ENCODE measurements around the gene WWOX.
"Not testable (repeated sequence)": the region's sequence is repeated elsewhere in the genome, so short reads cannot be mapped to it uniquely, and the experiment has no call there.

WWOX gene

DNA sequence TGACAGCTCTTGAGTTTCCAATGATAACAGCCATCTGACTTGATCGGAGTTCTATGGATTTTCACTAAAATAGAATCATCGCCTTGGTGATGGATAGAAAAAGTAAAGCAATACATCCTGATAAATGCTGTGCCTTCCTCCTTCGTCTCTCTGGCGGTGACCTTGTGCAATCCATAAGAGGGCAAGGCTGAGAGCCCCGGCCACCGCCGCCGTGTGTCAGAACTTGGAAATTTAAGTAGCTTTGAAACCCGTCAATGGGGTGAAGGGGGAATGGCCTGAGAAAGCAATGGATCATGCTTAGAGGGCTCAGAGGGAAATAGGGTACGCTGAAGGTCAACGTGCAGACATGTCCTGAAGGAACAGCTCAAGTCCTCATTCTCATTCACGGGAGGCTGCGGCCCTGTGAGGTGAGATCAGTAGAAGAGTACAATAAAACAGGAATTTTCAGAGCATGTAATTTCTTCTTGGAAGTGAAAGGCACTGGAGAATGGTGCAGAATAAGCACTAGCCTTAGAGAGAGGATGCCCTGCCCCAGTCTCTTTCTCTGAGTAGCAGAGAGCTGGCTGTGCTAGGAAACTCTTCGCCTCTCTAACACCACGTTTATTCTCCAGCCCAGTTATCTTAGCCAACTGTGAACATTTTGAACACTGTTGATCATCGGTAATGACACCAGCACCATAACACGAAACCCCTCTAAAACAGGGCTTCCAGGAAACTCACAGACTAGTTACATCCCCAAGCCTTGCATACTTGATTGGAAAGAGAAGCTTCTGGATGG is 573.5 kb downstream of the WWOX start:
- no peak for DNase-seq

DNA sequence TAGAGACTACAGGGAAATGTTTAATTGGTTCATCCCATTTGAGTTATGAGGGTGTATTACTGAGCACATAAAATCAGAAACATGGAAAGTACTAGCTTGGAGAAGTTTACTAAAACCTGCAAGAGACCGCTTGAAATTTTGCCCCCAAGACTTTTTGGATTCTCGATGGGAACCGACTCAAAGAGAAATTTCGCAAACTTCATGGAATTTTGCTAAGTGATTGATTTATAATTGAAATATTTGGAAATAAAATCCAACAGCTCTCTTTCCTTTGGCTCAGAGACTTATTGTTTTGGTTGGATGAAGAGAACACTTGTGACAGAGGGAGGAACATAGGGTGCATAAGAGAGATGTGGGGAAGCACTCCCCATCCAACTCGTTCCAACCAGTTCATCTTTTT is 574.4 kb downstream of the WWOX start:
- no peak for DNase-seq

DNA sequence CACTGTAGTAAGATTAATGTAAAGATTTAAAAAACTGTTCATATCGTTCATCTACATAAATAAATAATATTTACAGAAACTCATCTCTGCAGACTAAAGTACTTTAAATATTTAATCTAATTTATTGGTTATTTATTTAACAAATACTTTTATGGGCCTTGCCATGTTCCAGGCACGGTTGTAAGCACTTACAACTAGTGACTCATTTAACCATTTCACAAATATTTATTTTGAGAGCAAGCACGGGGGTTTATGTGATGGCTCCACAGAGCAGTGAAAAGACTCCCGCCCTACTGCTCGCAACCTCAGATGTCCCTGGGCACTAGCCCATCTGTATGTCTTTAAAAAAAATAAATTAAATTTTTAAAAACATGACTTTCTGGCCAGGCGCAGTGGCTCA is 575.9 kb downstream of the WWOX start:
- no peak for DNase-seq

DNA sequence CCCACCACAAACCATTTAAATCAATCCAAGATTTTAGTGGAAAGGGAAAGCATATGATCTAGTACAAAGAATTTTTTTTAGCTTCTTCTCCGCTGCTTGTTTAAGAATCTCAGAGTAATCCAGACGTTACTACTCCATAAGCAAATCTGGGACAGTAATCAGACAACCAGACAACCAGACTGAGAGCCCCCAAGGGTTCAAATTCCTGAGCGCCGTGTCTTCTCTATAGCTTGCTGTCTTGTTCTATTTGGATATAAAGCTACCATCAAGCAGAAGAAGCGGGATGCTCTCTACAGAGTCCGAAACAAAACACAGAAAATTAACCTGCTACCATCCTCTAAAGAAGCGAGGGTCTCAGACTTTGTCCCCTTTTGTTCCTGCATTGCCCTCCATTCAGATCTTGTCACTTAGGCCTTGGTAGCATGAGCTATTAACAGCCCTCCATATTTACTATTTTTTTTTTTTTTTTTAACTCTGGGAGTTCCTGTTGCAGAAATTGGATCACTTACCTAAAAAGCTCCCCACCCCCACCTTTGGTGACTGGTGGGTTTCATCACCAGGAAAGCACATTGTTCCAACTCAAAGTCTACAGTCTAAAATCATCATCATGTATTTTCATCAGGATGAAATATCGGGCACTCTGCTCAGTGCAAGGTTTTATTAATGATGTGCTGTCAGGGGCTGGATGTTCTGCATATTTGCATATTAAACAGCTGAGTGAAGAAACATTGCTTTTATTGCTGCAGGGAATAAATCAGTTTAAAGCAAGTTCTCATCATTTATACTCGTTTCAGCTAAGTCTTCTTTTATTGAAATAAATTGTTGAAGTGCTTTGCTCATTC is 576.7 kb downstream of the WWOX start:
- DNase-seq = no peak

DNA sequence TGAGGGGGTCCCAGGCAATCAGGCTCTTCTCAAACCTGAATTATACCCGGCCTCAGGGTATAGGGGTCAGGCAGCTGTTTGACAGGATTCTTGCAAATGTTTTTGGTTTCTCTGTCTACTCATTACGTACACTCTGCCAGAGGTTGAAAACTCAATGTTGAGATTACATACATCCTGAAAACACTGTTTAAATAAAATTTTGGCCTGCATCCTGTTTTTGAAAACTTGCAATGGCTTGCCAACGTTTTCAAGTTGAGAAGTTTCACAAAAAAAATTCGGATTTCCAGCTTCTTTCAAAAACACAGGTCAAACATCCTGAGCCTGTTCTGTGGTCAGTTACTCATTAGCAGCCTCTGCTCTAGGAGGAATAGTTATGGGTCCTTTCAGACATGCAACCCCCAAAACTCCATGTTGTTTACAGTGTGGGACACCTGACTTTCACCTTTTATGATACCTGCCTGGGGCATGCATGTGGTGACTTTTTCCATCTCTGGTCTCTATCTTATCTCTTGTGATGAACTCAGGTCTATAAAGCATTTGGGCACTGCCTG is 577.8 kb downstream of the WWOX start:
- DNase-seq = no peak

DNA sequence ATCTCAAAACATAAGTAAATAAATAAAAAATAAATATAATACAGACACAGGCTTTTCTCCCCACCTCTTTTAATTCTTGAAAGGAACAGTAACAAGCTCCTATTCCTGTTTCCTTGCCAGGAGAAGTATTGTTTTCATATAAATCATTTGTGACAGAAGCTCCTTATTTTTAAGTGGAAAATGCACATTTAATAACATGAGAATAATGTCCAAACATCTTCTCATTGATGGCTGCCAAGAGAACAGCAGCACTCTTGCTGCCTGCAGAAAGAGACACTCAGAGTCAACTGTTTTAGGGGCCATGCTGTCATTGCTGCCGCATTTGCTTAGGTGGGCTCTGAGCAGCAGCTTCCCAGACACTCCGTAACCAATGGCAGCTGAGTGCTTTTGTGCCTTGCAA is 580.1 kb downstream of the WWOX start:
- no peak for DNase-seq

DNA sequence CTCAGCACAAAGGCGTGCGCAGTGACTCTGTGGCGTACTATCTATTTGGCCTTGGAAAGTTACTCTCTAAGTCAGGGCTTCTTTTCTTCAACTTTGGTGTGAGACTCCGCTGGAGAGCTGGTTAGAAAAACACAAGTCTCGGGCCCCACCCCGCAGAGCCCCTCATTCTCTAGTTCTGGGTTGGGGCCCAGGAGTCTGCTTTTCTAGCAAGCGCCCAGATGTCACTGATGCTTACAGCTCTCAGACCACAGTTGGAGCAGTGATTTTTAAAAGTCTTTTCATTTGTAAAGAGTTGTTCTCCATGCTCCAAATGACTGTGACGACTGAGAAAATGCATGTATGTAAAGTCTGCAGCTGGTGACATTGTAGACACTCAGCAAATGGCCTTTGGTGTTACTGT is 582.3 kb downstream of the WWOX start:
- DNase-seq = no peak

DNA sequence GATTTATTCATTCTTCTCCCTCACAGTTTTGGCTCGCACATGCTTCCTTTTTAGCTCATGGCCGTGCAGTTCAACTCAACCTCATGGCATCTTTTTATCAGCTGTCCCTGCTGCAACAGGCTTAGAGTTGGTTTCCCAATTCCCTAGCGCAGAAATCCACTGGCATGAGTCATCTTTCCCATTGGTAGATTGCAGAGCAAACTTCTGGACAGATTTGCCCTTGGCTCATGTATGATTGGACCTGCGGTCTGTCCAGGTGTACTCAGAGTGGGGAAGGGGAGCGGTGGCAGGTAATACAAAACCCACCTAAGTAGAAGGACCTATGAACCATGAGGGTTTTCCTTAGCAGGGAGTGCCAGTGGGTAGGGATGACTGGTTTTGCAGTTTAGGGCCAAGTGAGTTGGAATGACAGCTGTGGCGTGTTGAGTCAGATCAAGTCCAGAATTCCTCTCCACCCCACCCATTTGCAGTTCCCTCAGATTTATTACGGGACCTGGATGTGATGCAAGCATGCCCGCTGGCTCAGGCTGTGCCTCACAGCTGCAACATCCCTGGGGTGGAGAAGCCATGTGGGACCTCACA is 584.7 kb downstream of the WWOX start:
- no peak for DNase-seq

DNA sequence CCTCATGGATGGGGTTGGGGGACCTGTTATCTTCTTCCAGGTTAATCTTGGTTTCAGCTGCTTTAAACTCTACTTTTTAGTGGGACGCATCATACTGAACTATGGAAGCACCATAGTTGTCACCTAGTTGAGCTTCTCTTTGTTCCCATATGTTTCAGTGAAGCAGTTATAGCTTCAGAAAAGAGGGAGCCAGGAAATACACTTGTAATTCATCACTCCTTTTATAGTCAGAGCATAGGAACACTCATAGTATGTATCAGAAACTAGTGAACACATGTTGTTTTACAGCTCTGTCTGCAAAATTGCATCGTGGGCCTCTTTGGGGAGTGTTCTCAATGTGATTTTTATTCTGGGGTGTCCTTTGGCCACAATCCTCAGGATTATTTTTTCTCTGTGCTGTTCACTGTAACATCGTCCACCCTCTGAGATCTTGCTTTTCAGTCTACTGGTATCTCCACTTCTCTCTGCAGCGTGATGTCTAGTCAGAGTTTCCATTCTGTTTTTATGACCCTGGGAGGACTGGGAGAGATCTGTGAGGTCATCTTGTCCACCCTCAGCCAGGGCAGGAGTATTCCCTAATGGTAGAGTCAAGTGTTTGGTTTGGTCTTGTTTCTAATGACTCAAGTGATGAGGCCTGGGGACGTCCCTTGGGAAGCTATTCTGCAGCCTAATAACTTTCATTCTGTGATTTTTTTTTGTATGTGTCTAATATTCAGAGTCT is 585.4 kb downstream of the WWOX start:
- no peak for DNase-seq

DNA sequence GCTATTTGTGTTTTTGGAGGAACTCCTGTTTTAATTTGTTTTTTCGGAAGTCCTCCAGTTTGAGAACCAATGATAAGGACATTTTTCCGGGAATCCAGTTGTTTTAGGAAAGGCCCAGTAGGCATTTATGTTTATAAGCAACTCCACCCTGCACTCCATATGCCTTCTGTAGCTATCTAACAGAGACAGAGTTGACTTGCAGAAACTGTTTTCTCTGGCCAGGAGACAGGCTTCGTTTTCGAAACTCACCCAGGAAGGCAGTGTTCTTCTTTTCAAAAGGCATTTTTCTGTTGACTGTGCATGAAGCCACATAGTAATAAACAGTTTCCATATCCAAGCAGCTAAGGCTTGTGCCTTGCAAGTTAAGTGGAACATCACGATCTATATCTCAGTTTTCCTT is 587.1 kb downstream of the WWOX start:
- no peak for DNase-seq

DNA sequence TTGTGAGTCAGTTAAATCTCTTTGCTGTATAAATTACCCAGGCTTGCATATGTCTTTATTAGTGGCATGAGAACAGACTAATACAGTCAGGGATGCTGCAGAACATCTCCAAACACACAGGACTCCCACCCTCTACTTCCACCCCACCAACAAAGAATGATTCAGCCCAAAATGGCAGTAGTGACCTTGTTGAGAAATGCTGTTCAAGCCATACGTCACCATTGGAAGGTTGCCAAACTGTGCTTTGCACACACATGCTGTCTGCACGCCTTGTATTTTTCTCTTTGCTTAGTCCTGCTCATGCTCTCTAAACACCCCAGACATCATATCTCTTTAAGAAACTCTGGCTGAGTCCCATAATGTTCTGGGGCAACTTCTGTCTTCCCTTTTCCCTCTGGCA is 589.6 kb downstream of the WWOX start:
- no peak for DNase-seq

DNA sequence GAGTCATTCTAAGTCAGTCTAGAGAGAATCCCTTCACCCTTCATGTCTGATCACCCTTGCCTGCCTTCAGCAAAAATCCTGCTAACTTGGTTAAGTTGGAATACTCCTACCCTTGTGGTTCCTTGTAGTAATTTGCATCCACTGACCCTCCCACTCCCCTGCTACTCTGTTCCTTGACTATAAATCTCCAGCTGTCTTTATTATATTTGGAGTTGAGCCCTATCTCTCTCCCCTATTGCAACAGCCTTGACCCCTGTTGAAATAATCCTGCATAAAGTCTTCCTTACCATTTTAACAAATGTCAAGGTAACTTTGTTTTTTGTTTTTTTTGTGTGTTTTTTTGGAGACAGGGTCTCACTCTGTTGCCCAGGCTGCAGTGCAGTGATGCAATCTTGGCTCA is 590.1 kb downstream of the WWOX start:
- no peak for DNase-seq

DNA sequence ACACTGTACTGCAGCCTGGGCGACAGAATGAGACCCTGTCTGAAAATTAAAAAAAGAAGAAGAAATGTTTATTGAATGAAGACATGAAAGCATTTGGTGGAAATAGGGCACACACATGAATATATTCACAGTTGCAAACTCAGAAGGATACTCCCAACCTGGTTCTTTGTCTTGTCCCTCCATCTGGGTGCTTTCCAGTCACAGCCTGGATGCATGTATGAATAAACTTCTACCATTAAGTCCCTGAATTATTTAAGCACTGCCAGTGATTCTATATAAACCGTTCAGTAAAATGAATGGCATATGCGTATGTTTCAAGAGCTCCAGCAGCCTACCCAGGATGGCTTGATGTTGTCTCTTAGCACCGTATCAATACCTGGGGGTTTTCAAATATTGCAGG is 591.1 kb downstream of the WWOX start:
- no peak for DNase-seq

DNA sequence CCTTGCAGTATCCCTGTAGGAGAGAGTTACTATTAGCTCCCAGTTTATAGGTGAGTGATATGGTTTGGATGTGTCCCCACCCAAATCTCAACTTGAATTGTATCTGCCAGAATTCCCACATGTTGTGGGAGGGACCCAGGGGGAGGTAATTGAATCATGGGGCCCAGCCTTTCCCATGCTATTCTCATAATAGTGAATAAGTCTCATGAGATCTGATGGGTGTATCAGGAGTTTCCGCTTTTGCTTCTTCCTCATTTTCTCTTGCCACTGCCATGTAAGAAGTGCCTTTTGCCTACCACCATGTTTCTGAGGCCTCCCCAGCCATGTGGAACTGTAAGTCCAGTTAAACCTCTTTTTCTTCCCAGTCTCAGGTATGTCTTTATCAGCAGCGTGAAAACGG is 592.3 kb downstream of the WWOX start:
- DNase-seq = not testable (repeated sequence)

DNA sequence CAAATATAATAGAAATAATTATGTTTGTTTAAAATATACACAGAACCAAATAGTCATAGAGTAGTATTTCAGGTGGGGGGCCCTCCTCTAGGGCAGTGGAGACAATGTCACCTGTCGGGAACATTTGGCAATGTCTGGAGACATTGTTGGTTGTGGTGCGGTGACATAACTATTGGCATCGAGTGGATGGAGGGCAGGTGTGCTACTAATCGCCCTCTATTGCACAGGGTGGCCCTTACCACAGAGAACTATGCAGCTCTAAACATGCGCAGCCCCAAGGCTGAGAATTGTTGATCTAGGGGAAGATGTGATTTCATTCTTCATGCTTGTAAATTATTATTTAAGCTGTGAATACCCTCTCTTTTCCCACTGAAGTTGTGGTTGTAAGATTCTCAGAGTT is 594.0 kb downstream of the WWOX start:
- DNase-seq = no peak

DNA sequence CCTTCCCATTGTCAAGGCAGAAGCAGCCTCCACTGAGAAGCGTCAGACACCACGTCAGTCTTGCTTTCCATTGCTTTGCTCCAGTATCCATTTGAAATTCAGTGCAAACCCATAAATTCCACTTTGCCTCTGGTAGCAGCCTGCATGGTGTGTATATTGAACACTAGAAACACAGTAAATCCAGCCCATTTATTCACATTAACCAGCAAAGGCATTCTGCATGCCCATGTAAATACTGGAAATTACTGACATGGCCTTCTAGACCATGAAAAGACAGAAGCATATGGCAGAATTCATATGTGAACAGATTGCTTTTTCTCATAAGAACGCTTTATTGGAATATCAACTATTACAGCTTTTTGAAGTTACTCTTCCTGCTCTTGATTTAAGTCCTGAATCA is 595.0 kb downstream of the WWOX start:
- no peak for DNase-seq

DNA sequence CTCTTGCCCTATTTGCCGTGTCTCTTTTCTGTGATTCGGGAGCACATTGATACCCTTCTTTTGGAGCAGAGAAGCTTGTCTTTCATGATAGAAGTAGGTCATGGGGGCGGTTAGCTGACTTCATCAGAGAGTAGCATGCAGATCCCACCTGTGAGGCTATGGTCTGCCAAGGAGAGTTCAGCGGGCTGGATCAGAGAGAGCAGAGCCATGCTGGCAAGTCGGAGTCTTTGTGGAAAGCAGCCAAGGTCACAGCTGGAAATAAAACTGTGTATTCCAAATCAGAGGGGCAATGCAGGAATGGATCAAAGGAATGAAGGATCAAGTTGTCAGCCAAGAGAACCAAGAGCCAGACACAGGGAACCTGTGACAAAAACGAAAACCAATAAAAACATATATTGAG is 595.9 kb downstream of the WWOX start:
- DNase-seq = no peak

DNA sequence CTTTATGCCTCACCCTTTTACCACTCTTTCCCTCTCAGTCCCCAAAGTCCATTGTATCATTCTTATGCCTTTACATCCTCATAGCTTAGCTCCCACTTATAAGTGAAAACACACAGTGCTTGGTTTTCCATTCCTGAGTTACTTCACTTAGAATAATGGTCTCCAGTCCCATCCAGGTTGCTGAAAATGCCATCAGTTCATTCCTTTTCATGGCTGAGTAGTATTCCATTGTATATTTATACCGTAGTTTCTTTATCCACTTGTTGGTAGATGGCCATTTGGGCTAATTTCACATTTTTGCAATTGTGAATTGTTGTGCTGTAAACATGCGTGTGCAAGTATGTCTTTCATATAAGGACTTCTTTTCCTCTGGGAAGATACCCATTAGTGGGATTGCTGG is 597.3 kb downstream of the WWOX start:
- no peak for DNase-seq

DNA sequence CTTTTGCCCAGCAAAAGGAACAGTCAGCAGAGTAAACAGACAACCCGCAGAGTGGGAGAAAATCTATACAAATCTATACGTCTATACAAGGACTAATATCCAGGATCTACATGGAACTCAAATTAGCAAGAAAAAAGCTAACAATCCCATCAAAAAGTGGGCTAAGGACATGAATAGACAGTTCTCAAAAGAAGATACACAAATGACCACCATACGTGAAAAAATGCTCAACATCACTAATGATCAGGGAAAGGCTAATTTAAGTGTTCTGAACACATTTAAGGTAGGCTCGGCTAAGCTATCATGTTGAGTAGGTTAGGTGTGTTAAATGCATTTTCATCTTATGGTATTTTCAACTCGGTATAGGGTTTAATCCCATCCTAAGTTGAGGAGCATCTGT is 598.0 kb downstream of the WWOX start:
- no peak for DNase-seq

DNA sequence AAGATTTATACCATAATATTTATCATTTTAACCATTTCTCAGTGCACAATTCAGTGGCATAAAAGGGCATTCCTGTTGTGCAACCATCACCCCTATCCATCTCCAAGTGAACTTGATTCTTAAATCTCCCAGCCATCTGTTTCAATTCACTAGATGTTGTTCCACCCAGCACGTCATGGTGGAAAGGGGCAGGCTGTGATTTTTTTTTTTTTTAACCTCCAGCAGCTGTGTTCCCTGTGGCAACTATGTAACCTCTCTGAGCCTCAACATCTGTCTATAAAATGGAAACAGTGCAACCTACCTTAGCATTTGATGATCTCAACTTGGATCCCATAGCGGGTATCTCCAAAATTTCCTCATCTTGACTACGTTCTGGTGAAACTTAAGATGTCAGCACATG is 604.5 kb downstream of the WWOX start:
- no peak for DNase-seq

DNA sequence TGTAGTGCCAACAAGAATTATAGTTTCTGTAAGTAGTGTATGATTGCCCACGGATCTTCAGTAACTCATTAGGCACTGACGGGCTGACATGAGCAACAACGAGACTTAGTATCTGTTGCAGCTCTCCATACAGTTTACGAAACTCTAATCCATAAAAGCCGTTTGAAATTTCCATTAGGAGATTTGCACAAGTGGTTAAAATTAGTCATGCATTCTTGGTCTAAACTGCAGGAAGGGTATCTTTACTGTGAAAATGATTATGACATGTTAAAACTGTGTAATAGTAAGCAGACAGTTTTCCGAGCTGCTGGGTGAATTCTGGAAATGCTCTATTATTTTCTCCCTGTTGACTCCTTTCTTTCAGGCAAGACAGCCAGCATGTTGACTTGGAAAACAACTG is 605.0 kb downstream of the WWOX start:
- DNase-seq = no peak

DNA sequence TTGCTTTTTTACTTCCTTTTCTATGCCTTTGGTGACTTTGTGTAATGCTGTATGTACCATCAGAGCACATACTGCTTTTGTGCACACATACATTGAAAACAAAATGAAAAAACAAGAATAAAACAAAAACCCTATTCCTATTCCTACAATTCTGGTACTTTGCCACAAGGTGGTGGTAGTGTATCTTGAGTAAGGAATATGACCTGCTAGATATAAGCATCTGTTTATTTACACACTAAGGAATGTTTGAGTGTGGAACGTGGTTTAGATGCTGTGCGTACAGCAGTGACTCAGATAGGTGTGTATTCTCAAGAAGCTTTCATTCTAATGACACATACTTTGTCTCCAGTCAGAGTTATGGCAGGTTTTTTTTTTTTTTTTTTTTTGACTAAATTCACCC is 606.2 kb downstream of the WWOX start:
- no peak for DNase-seq

DNA sequence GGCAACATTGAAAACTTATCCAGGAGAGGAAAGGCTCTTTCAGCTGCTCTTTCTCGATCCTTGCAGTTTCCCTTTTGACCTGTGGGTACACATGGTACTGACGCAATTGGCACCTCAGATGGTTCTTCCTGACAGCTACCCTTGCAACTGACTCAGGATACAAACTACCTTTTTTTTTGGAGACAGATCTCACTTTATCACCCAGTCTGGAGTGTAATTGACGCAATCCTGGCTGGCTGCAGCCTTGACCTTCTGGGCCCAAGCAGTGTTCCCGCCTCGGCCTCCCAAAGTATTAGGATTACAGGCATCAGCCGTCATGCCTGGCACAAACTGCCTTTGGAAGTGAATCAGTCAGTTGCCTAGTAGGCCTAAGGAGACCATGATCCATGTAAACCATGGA is 607.2 kb downstream of the WWOX start:
- no peak for DNase-seq

All from CD4-positive, alpha-beta T cell treated with Interferon gamma for 1 hour (primary cell).